ENCODE results near the gene AUTS2. TPM values are rescaled to one million over a fixed set of nuclear protein-coding genes. Genes with fewer than 3 reads are reported as not detected.

AUTS2 gene
- total RNA-seq, 1 experiment from 2014 or later, result 42.1 TPM

DNA sequence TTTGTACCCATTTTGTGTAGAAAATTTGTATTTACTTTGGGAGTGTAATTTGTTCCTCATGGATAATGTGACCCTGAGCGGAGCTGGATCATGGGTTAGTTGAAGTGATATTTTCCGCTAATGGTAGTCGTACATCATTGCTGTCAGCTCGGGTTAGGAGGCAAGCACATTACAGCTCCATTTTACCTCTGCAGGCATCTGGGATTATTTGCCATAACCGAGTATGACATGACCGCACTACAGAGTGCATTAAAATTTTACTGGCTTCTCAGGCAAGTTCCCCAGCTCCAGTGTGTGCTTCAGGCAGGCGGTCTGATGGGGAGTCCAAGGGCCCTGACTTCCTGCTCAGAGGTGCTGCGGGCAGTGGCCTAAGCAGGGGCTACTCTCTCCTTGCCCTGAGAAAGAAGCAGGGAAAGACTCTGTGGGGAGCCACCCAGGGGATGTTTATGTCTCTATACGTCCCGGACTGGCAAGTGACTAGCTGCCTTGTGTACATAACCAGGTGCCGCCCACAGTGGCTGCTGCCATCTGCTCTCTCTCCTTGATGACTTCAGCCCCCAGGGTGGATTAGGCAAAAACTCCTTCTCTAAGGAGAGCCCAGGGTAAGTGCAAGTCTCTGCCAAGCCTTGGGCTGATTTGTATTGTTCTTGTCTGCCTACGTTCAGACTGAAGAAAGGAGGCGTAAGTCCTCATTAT lies 848.3 kb downstream of the AUTS2 start:
- ChIA-PET CTCF (no interaction called here), POLR2A (ENCODE audit: low non-redundant PET) (no interaction called here)
- no peak overlapping the region for H3K27ac ChIP-seq (ENCODE audit: low read depth, low read length, poor library complexity, severe bottlenecking)
- H3K9me3 ChIP-seq (ENCODE audit: low read depth, low read length, poor library complexity, severe bottlenecking), result no peaks in the 10 kb centered on the region
- DNase-seq (ENCODE audit: low spot score), result no peak
- no TSS peak for BruUV-seq (replicated peaks)
- TF ChIP-seq, protein P1, sequence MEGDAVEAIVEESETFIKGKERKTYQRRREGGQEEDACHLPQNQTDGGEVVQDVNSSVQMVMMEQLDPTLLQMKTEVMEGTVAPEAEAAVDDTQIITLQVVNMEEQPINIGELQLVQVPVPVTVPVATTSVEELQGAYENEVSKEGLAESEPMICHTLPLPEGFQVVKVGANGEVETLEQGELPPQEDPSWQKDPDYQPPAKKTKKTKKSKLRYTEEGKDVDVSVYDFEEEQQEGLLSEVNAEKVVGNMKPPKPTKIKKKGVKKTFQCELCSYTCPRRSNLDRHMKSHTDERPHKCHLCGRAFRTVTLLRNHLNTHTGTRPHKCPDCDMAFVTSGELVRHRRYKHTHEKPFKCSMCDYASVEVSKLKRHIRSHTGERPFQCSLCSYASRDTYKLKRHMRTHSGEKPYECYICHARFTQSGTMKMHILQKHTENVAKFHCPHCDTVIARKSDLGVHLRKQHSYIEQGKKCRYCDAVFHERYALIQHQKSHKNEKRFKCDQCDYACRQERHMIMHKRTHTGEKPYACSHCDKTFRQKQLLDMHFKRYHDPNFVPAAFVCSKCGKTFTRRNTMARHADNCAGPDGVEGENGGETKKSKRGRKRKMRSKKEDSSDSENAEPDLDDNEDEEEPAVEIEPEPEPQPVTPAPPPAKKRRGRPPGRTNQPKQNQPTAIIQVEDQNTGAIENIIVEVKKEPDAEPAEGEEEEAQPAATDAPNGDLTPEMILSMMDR (conservative IDR thresholded peaks at IDR 0.05; ENCODE audit: low read depth, low read length), result no peak
- no peak for TF ChIP-seq EZH2 (IDR thresholded peaks at IDR 0.05; ENCODE audit: borderline replicate concordance, low read depth, low read length, poor library complexity, severe bottlenecking)
- no peaks in the 10 kb centered on the region for H3K4me1 ChIP-seq (ENCODE audit: insufficient read depth, low read length, poor library complexity, severe bottlenecking)
- H3K4me3 ChIP-seq (ENCODE audit: low read depth, low read length, poor library complexity, severe bottlenecking), result no peak overlapping the region
- intact Hi-C loops (cut with micrococcal nuclease; ENCODE audit: unreplicated experiment), result no loop called here
- no peaks in the 10 kb centered on the region for H3K27me3 ChIP-seq (replicated peaks; ENCODE audit: insufficient read depth, low read depth, low read length, poor library complexity)
- no peaks in the 10 kb centered on the region for H3K36me3 ChIP-seq (ENCODE audit: insufficient read depth, low read length, poor library complexity, severe bottlenecking)

DNA sequence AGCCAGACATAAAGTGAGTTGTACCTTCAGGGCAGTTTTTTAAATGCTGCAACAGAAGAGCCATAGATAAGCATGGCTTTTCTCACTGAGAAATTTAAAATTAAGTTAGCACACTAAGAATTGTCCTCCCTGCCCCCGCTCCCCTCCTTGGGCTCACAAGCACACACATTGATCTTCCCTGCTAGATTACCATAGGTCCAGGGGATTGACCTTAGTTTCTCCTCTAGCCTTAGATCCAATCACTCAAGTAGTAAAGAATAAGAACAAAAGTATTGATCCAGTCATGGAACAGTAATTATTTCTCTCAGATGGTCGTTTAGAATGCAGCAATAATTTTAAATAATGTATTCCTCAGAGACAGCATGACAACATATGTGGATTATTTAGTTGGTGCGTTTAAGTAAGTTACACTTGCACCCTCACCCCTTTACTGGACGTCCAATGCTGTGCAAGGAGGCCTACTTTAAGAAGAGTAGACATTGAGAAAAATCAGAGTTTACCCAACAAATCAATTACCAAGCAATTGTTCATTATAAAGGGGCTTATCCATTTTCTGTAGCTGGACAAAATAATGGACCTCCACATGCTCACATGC lies 850.1 kb downstream of the AUTS2 start:
- ChIA-PET POLR2A (ENCODE audit: low non-redundant PET) (no interaction called here), CTCF (no interaction called here)
- no peak for TF ChIP-seq EZH2 (IDR thresholded peaks at IDR 0.05; ENCODE audit: borderline replicate concordance, low read depth, low read length, poor library complexity, severe bottlenecking)
- TF ChIP-seq, protein P1 (conservative IDR thresholded peaks at IDR 0.05; ENCODE audit: low read depth, low read length), result no peak
- H3K4me1 ChIP-seq (ENCODE audit: insufficient read depth, low read length, poor library complexity, severe bottlenecking), result no peaks in the 10 kb centered on the region
- no peak overlapping the region for H3K27ac ChIP-seq (ENCODE audit: low read depth, low read length, poor library complexity, severe bottlenecking)
- no peaks in the 10 kb centered on the region for H3K27me3 ChIP-seq (replicated peaks; ENCODE audit: insufficient read depth, low read depth, low read length, poor library complexity)
- DNase-seq (ENCODE audit: low spot score), result no peak
- no peaks in the 10 kb centered on the region for H3K36me3 ChIP-seq (ENCODE audit: insufficient read depth, low read length, poor library complexity, severe bottlenecking)
- H3K4me3 ChIP-seq (ENCODE audit: low read depth, low read length, poor library complexity, severe bottlenecking), result no peak overlapping the region
- intact Hi-C loops (cut with micrococcal nuclease; ENCODE audit: unreplicated experiment), result no loop called here
- H3K9me3 ChIP-seq (ENCODE audit: low read depth, low read length, poor library complexity, severe bottlenecking), result no peaks in the 10 kb centered on the region
- BruUV-seq (replicated peaks), result no TSS peak

DNA sequence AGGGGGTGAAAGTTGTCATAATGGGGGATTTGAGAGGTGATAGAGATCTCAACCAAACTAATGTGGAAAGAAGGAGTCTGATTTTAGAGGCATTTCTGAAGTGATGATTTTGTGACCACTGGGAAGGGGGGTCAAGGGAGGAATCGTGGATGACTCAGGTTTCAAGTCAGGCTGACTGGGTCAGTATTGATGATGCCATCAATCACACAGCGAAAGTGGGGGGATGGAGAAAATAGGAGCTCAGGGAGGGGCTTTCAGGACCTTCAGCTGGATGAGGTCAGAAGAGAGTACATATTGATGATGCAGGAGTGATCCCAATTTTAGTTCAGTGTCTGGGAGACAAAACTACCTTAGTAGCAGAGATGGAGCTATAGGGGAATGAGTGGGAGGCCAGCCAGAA lies 852.5 kb downstream of the AUTS2 start:
- ChIA-PET POLR2A (ENCODE audit: low non-redundant PET) (no interaction called here), CTCF (no interaction called here)
- H3K4me1 ChIP-seq (ENCODE audit: insufficient read depth, low read length, poor library complexity, severe bottlenecking), result no peaks in the 10 kb centered on the region
- intact Hi-C loops (cut with micrococcal nuclease; ENCODE audit: unreplicated experiment), result loop anchor here (10.0 kb wide), 1 partner anchor 146 kb away; no protein-coding TSS in a partner anchor
- H3K9me3 ChIP-seq (ENCODE audit: low read depth, low read length, poor library complexity, severe bottlenecking), result no peaks in the 10 kb centered on the region
- no peaks in the 10 kb centered on the region for H3K27me3 ChIP-seq (replicated peaks; ENCODE audit: insufficient read depth, low read depth, low read length, poor library complexity)
- no peak overlapping the region for H3K27ac ChIP-seq (ENCODE audit: low read depth, low read length, poor library complexity, severe bottlenecking)
- DNase-seq (ENCODE audit: low spot score), result no peak
- no peaks in the 10 kb centered on the region for H3K36me3 ChIP-seq (ENCODE audit: insufficient read depth, low read length, poor library complexity, severe bottlenecking)
- TF ChIP-seq EZH2 (IDR thresholded peaks at IDR 0.05; ENCODE audit: borderline replicate concordance, low read depth, low read length, poor library complexity, severe bottlenecking), result no peak
- TF ChIP-seq, protein P1 (conservative IDR thresholded peaks at IDR 0.05; ENCODE audit: low read depth, low read length), result no peak
- no peak overlapping the region for H3K4me3 ChIP-seq (ENCODE audit: low read depth, low read length, poor library complexity, severe bottlenecking)
- no TSS peak for BruUV-seq (replicated peaks)

Data from A673 (cell line).